ENCODE results near the gene ALG5. TPM values are rescaled to one million over a fixed set of nuclear protein-coding genes. Genes with fewer than 3 reads are reported as not detected.

The ALG5 gene
- total RNA-seq, 1 donor from 2014 or later = 32.1 TPM

DNA sequence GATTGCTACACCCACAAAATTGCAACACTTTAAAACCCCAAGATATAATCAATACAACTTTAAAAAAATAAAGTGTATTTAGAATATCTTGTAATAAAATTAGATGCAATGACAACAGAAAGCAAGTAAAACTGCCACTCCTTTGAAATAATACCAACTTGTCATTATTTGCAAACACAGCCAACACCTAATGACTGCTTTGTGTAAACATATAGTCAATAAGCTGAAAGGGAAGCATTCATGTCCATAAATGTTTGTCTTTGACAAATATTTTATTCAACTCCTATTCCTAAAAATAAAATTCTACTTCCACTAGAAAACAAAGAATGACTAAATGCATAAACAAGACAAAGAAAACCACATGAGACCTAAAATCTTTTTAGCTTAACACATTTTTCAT lies 85.7 kb downstream of the ALG5 start:
- Mint-ChIP-seq H3K27me3 (ENCODE audit: low read depth) (no peaks in the 10 kb centered on the region), H3K4me3 (ENCODE audit: unreplicated experiment) (no peak overlapping the region), H3K27ac (ENCODE audit: unreplicated experiment) (no peak overlapping the region), H3K4me1 (ENCODE audit: low read depth) (peaks cover 18% of the 10 kb centered on the region), H3K36me3 (ENCODE audit: low read depth) (no peaks in the 10 kb centered on the region), H3K9me3 (ENCODE audit: low read depth) (no peaks in the 10 kb centered on the region)
- TF ChIP-seq, protein P1, sequence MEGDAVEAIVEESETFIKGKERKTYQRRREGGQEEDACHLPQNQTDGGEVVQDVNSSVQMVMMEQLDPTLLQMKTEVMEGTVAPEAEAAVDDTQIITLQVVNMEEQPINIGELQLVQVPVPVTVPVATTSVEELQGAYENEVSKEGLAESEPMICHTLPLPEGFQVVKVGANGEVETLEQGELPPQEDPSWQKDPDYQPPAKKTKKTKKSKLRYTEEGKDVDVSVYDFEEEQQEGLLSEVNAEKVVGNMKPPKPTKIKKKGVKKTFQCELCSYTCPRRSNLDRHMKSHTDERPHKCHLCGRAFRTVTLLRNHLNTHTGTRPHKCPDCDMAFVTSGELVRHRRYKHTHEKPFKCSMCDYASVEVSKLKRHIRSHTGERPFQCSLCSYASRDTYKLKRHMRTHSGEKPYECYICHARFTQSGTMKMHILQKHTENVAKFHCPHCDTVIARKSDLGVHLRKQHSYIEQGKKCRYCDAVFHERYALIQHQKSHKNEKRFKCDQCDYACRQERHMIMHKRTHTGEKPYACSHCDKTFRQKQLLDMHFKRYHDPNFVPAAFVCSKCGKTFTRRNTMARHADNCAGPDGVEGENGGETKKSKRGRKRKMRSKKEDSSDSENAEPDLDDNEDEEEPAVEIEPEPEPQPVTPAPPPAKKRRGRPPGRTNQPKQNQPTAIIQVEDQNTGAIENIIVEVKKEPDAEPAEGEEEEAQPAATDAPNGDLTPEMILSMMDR (IDR thresholded peaks at IDR 0.05) = no peak
- DNase-seq (ENCODE audit: low spot score) = no peak

DNA sequence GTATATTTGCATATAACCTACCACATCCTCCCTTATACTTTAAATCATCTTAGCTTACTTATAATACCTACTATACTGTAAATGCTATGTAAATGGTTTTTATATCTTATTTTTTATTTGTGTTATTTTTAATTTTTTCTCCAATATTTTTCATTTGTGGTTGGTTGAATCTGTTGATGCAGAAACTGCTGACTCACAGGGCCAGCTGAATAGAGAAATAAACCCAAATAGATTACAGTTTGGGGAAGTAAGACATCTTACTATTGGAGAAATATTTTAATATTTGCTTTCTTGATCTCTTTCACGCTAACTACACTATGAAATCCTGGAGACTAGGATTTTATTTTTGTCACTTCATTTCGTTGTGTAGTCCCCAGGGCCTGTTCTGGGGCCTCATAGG lies 86.2 kb downstream of the ALG5 start:
- Mint-ChIP-seq H3K27ac (ENCODE audit: unreplicated experiment) (no peak overlapping the region), H3K4me1 (ENCODE audit: low read depth) (peaks cover 13% of the 10 kb centered on the region), H3K27me3 (ENCODE audit: low read depth) (no peaks in the 10 kb centered on the region), H3K36me3 (ENCODE audit: low read depth) (no peaks in the 10 kb centered on the region), H3K4me3 (ENCODE audit: unreplicated experiment) (no peak overlapping the region), H3K9me3 (ENCODE audit: low read depth) (no peaks in the 10 kb centered on the region)
- TF ChIP-seq, protein P1 (IDR thresholded peaks at IDR 0.05) = no peak
- DNase-seq (ENCODE audit: low spot score) = no peak

DNA sequence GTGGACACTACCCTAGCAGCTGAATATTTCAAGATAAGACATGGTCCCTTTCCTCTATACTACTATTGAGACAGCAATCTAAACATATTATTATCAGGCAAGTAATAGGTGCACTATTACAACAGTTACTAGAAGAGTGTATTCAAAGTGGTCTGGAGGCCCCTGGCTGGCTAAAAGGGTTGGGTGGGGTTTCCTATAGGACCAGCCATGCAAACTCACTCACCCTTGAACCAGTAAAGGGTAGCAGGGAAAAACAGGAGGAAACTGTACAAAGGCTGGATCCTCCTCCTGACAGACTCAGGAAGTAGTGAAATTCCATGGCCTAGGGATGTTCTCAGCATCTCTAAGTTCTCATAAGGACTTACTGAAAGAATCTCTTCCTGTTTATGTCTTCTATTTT lies 86.8 kb downstream of the ALG5 start:
- no peak overlapping the region for H3K27ac Mint-ChIP-seq (ENCODE audit: unreplicated experiment)
- TF ChIP-seq, protein P1 (IDR thresholded peaks at IDR 0.05) = no peak
- no peaks in the 10 kb centered on the region for H3K36me3 Mint-ChIP-seq (ENCODE audit: low read depth)
- H3K9me3 Mint-ChIP-seq (ENCODE audit: low read depth) = no peaks in the 10 kb centered on the region
- H3K4me3 Mint-ChIP-seq (ENCODE audit: unreplicated experiment) = no peak overlapping the region
- H3K27me3 Mint-ChIP-seq (ENCODE audit: low read depth) = no peaks in the 10 kb centered on the region
- DNase-seq (ENCODE audit: low spot score) = no peak
- H3K4me1 Mint-ChIP-seq (ENCODE audit: low read depth) = peaks cover 7% of the 10 kb centered on the region

DNA sequence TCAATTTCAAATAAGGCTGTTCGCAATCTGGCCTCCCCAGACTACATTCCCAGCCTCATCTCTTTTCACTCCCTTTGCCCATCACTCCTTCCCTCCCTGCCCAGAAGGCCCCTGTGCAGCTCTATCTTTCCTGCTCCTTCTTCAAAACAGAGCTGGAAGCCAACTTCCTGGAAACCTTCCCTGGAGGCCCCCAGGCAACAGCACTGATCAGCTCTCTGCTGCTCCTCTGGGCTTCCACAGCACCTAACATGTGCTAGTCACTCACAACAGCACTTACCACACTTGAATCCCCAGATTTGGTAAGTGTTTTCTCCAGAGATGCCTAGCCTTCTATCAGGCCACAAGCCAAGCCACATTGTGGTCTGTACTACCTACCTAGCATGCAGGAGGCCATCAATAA lies 88.6 kb downstream of the ALG5 start:
- Mint-ChIP-seq H3K36me3 (ENCODE audit: low read depth) (peaks cover 2% of the 10 kb centered on the region), H3K27me3 (ENCODE audit: low read depth) (no peaks in the 10 kb centered on the region), H3K27ac (ENCODE audit: unreplicated experiment) (no peak overlapping the region), H3K4me3 (ENCODE audit: unreplicated experiment) (no peak overlapping the region), H3K4me1 (ENCODE audit: low read depth) (no peaks in the 10 kb centered on the region), H3K9me3 (ENCODE audit: low read depth) (no peaks in the 10 kb centered on the region)
- TF ChIP-seq, protein P1 (IDR thresholded peaks at IDR 0.05) = no peak
- no peak for DNase-seq (ENCODE audit: low spot score)

DNA sequence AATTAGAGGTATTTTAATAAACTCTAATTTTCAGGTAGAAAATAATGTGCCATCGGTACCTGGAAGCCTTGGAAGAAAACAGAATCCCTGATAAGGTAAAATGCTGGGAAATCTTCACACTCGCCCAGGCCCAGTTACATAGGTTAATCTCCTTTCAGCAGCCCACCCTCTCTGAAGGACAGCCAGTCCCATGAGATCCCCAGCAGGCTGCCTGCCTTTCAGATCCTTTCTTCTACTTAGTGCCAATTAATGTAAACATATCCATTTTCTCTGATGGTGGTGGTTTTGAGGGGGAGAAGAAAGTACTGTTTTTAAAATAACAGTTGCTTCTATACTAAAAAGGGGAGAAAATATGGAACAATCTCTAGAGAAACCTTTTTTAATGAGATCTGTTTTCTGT lies 91.3 kb downstream of the ALG5 start:
- H3K27me3 Mint-ChIP-seq (ENCODE audit: low read depth) = no peaks in the 10 kb centered on the region
- TF ChIP-seq, protein P1 (IDR thresholded peaks at IDR 0.05) = no peak
- H3K36me3 Mint-ChIP-seq (ENCODE audit: low read depth) = peaks cover 2% of the 10 kb centered on the region
- H3K4me3 Mint-ChIP-seq (ENCODE audit: unreplicated experiment) = no peak overlapping the region
- no peak overlapping the region for H3K27ac Mint-ChIP-seq (ENCODE audit: unreplicated experiment)
- no peaks in the 10 kb centered on the region for H3K9me3 Mint-ChIP-seq (ENCODE audit: low read depth)
- no peaks in the 10 kb centered on the region for H3K4me1 Mint-ChIP-seq (ENCODE audit: low read depth)
- DNase-seq (ENCODE audit: low spot score) = no peak
